Endothelial cell (in vitro differentiated cells): ENCODE data around the gene ZNF646. TPM values are rescaled to one million over a fixed set of nuclear protein-coding genes. Genes with fewer than 3 reads are reported as not detected.
"Not testable (repeated sequence)": the region's sequence is repeated elsewhere in the genome, so short reads cannot be mapped to it uniquely, and the experiment has no call there.

Experiments used
- DNase-seq: peaks from one replicate; pipeline ENCODE4 v3.0.0; 2021; ENCODE audit warnings: low spot score
- H3K27ac Mint-ChIP-seq: one replicate; pipeline ENCODE4 v1.8.0; 2021; ENCODE audit warnings: mixed read lengths, inconsistent platforms; ENCODE audit not compliant: unreplicated experiment
- H3K27me3 Mint-ChIP-seq: one replicate; pipeline ENCODE4 v1.8.0; 2021; ENCODE audit warnings: mild to moderate bottlenecking, moderate library complexity, mixed read lengths, inconsistent platforms; ENCODE audit not compliant: unreplicated experiment
- H3K36me3 Mint-ChIP-seq: one replicate; pipeline ENCODE4 v1.8.0; 2021; ENCODE audit warnings: mild to moderate bottlenecking, low read depth, mixed read lengths, inconsistent platforms; ENCODE audit not compliant: unreplicated experiment
- H3K4me1 Mint-ChIP-seq: one replicate; pipeline ENCODE4 v1.8.0; 2021; ENCODE audit warnings: mild to moderate bottlenecking, mixed read lengths, inconsistent platforms; ENCODE audit not compliant: unreplicated experiment
- H3K4me3 Mint-ChIP-seq: one replicate; pipeline ENCODE4 v1.8.0; 2021; ENCODE audit warnings: mild to moderate bottlenecking, mixed read lengths, inconsistent platforms; ENCODE audit not compliant: unreplicated experiment
- H3K9me3 Mint-ChIP-seq: one replicate; pipeline ENCODE4 v1.8.0; 2021; ENCODE audit warnings: mixed read lengths, inconsistent platforms; ENCODE audit not compliant: unreplicated experiment
- CTCF ChIP-seq: fragments of 200-600 bp; sonication (generic); IDR thresholded peaks from one replicate; pipeline ENCODE4 v1.5.0; 2021; ENCODE audit warnings: antibody characterized with exemption; ENCODE audit not compliant: unreplicated experiment
- total RNA-seq: library from RNA; stranded (reverse); fragmentation: NEBNext Ultra II Directional; extraction: Animal tissue kit (Norgen Biotek cat#: 25700); gene quantifications from one replicate; pipeline ENCODE4 v1.2.1, GENCODE V29; 2021; ENCODE audit not compliant: unreplicated experiment

Gene ZNF646
- total RNA-seq, 1 donor from 2014 or later, result 25.5 TPM

GRCh38 chr16:31094424-31095120 is 20.4 kb downstream of the ZNF646 start, which contains the start of gene VKORC1:
Gene VKORC1, minus strand, starts transcription at chr16:31094797. Its CDS starts 68 bp downstream, at chr16:31094729.
- peaks cover 11% of the 10 kb centered on the region for H3K4me1 Mint-ChIP-seq
- H3K27ac Mint-ChIP-seq, result peak within 1 kb of the TSS; percentile 68
- TF ChIP-seq CTCF, result no peak
- DNase-seq, result peak; percentile 85
- peaks cover 26% of the 10 kb centered on the region for H3K27me3 Mint-ChIP-seq
- H3K4me3 Mint-ChIP-seq, result peak within 1 kb of the TSS; percentile 94
- peaks cover 8% of the 10 kb centered on the region for H3K36me3 Mint-ChIP-seq
- no peaks in the 10 kb centered on the region for H3K9me3 Mint-ChIP-seq

GRCh38 chr16:31099860-31100638 is 25.8 kb downstream of the ZNF646 start:
- DNase-seq, result no peak
- Mint-ChIP-seq H3K27me3 (peaks cover 9% of the 10 kb centered on the region), H3K9me3 (no peaks in the 10 kb centered on the region), H3K4me1 (peaks cover 6% of the 10 kb centered on the region), H3K36me3 (peaks cover 9% of the 10 kb centered on the region), H3K4me3 (no peak overlapping the region), H3K27ac (peak overlapping the region; percentile 31)
- TF ChIP-seq CTCF, result no peak

- not testable (repeated sequence) for H3K4me1 Mint-ChIP-seq, H3K27me3 Mint-ChIP-seq, DNase-seq, H3K9me3 Mint-ChIP-seq, H3K27ac Mint-ChIP-seq, H3K4me3 Mint-ChIP-seq, H3K36me3 Mint-ChIP-seq
Observed at GRCh38 chr16:31100876-31101641, 26.8 kb downstream of the ZNF646 start.

- Mint-ChIP-seq H3K9me3 (no peaks in the 10 kb centered on the region), H3K4me1 (peaks cover 9% of the 10 kb centered on the region), H3K27me3 (peaks cover 21% of the 10 kb centered on the region), H3K4me3 (no peak overlapping the region), H3K36me3 (peaks cover 16% of the 10 kb centered on the region), H3K27ac (no peak overlapping the region)
- peak; percentile 93 for DNase-seq
- TF ChIP-seq CTCF, result peak; percentile 83
Observed at GRCh38 chr16:31105677-31106213, 31.5 kb downstream of the ZNF646 start.
